ENCODE measurements around the gene SPATA31D3. TPM values are rescaled to one million over a fixed set of nuclear protein-coding genes. Genes with fewer than 3 reads are reported as not detected.

The SPATA31D3 gene
- polyA plus RNA-seq, 3 donors, result not detected

DNA sequence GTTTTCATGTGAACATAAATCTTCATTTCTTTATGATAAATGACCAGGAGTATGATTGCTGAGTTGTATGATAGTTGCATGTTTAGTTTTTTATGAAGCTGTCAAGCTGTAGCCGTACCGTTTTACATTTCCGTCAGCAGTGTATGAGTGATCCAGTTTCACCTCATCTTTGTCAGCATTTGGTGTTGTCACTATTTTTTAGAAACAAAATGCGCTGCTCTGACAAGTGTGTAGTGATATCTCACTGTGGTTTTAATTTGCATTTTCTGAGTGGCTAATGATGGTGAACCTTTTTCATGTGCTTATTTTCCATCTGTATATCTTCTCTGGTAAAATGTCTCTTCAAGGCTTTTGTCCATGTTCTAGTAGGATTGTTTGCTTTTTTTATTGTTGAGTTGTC lies 38.6 kb downstream of the SPATA31D3 start:
- H3K4me1 Mint-ChIP-seq, result no peaks in the 10 kb centered on the region
- H3K79me2 ChIP-seq (ENCODE audit: insufficient read depth, low read length), result no peaks in the 10 kb centered on the region
- no peak overlapping the region for H3K27ac ChIP-seq (ENCODE audit: low read depth in 1 of 2, low read length in 2 of 2)
- H3K36me3 Mint-ChIP-seq, result no peaks in the 10 kb centered on the region
- H4K20me1 ChIP-seq (ENCODE audit: insufficient read depth, low read length), result no peaks in the 10 kb centered on the region
- no peak overlapping the region for H2AFZ ChIP-seq (ENCODE audit: insufficient read depth, low read depth, low read length, poor library complexity, severe bottlenecking)
- H3K9me3 ChIP-seq (replicated peaks in 1 of 2; ENCODE audit: control insufficient read depth in 1 of 2, insufficient read depth in 1 of 2, low read length in 2 of 2), result peaks cover 9 to 11% of the 10 kb centered on the region in 2 donors
- no peaks in the 10 kb centered on the region for H3K36me3 ChIP-seq (replicated peaks in 1 of 2; ENCODE audit: control insufficient read depth in 1 of 2, insufficient read depth in 2 of 2, low read length in 2 of 2)
- no peaks in the 10 kb centered on the region for H3K4me1 ChIP-seq (ENCODE audit: control insufficient read depth in 1 of 2, insufficient read depth in 2 of 2, low read length in 2 of 2)
- H3K27ac Mint-ChIP-seq, result no peak overlapping the region
- no peak overlapping the region for H3K4me3 Mint-ChIP-seq
- no peak overlapping the region for H3K4me2 ChIP-seq (replicated peaks; ENCODE audit: extremely low read depth, low read length, poor library complexity, severe bottlenecking)
- no peak for DNase-seq
- peaks cover 2 to 16% (median 7%) of the 10 kb centered on the region in 7 donors for H3K9me3 Mint-ChIP-seq
- H3K4me3 ChIP-seq (replicated peaks in 1 of 3; ENCODE audit: low read depth in 2 of 3, low read length in 3 of 3), result no peak overlapping the region
- TF ChIP-seq, protein P1, sequence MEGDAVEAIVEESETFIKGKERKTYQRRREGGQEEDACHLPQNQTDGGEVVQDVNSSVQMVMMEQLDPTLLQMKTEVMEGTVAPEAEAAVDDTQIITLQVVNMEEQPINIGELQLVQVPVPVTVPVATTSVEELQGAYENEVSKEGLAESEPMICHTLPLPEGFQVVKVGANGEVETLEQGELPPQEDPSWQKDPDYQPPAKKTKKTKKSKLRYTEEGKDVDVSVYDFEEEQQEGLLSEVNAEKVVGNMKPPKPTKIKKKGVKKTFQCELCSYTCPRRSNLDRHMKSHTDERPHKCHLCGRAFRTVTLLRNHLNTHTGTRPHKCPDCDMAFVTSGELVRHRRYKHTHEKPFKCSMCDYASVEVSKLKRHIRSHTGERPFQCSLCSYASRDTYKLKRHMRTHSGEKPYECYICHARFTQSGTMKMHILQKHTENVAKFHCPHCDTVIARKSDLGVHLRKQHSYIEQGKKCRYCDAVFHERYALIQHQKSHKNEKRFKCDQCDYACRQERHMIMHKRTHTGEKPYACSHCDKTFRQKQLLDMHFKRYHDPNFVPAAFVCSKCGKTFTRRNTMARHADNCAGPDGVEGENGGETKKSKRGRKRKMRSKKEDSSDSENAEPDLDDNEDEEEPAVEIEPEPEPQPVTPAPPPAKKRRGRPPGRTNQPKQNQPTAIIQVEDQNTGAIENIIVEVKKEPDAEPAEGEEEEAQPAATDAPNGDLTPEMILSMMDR (IDR thresholded peaks at IDR 0.05), result no peak
- no peak overlapping the region for H3K9ac ChIP-seq (ENCODE audit: insufficient read depth, low read length, poor library complexity, severe bottlenecking)
- 100% methylated on average over 3 of the region's 4 CpGs for WGBS (ENCODE audit: insufficient coverage)
- intact Hi-C loops (cut with micrococcal nuclease), result no loop called here
- no peaks in the 10 kb centered on the region for H3K27me3 ChIP-seq (ENCODE audit: control insufficient read depth in 2 of 2, insufficient read depth in 2 of 2, low read length in 2 of 2)
- H3K27me3 Mint-ChIP-seq (ENCODE audit: low read depth in 3 of 3), result no peaks in the 10 kb centered on the region

- intact Hi-C loops (cut with micrococcal nuclease), result no loop called here
- H3K4me1 Mint-ChIP-seq, result no peaks in the 10 kb centered on the region
- H3K36me3 ChIP-seq (replicated peaks in 1 of 2; ENCODE audit: control insufficient read depth in 1 of 2, insufficient read depth in 2 of 2, low read length in 2 of 2), result no peaks in the 10 kb centered on the region
- H3K9ac ChIP-seq (ENCODE audit: insufficient read depth, low read length, poor library complexity, severe bottlenecking), result no peak overlapping the region
- no peak overlapping the region for H3K27ac Mint-ChIP-seq
- H3K79me2 ChIP-seq (ENCODE audit: insufficient read depth, low read length), result no peaks in the 10 kb centered on the region
- TF ChIP-seq, protein P1 (IDR thresholded peaks at IDR 0.05), result no peak
- DNase-seq, result no peak
- H2AFZ ChIP-seq (ENCODE audit: insufficient read depth, low read depth, low read length, poor library complexity, severe bottlenecking), result no peak overlapping the region
- H3K27me3 Mint-ChIP-seq (ENCODE audit: low read depth in 3 of 3), result peaks cover 0 to 2% (median 0%) of the 10 kb centered on the region in 3 donors
- H3K36me3 Mint-ChIP-seq, result no peaks in the 10 kb centered on the region
- peaks cover 0 to 10% (median 2%) of the 10 kb centered on the region in 7 donors for H3K9me3 Mint-ChIP-seq
- no peaks in the 10 kb centered on the region for H4K20me1 ChIP-seq (ENCODE audit: insufficient read depth, low read length)
- H3K4me1 ChIP-seq (ENCODE audit: control insufficient read depth in 1 of 2, insufficient read depth in 2 of 2, low read length in 2 of 2), result no peaks in the 10 kb centered on the region
- H3K27me3 ChIP-seq (ENCODE audit: control insufficient read depth in 2 of 2, insufficient read depth in 2 of 2, low read length in 2 of 2), result no peaks in the 10 kb centered on the region
- H3K4me2 ChIP-seq (replicated peaks; ENCODE audit: extremely low read depth, low read length, poor library complexity, severe bottlenecking), result no peak overlapping the region
- WGBS (ENCODE audit: insufficient coverage), result 100% methylated on average over 2 of the region's 6 CpGs
- H3K27ac ChIP-seq (ENCODE audit: low read depth in 1 of 2, low read length in 2 of 2), result no peak overlapping the region
- H3K9me3 ChIP-seq (replicated peaks in 1 of 2; ENCODE audit: control insufficient read depth in 1 of 2, insufficient read depth in 1 of 2, low read length in 2 of 2), result peaks cover 0 to 4% of the 10 kb centered on the region in 2 donors
- H3K4me3 ChIP-seq (replicated peaks in 1 of 3; ENCODE audit: low read depth in 2 of 3, low read length in 3 of 3), result no peak overlapping the region
- no peak overlapping the region for H3K4me3 Mint-ChIP-seq
Observed at GRCh38 chr9:81984928-81985327, 41.6 kb downstream of the SPATA31D3 start.
